GM12878 (cell line): ENCODE data around the gene VPS45.

Source experiments
- CHD2 ChIP-seq: IDR thresholded peaks from 2 replicates; pipeline ENCODE4 v1.6.1; 2011; ENCODE audit warnings: low read depth, low read length, improper control_type of control experiment, borderline replicate concordance
- EZH2 ChIP-seq: IDR thresholded peaks from 2 replicates; pipeline ENCODE4 v1.6.1; 2012; ENCODE audit warnings: low read depth, mild to moderate bottlenecking, control low read depth, inconsistent platforms, low read length, borderline replicate concordance; ENCODE audit not compliant: control insufficient read depth
- KLF5 ChIP-seq: fragments of 450-650 bp; IDR thresholded peaks from 2 replicates; pipeline ENCODE4 v1.6.1; 2014; ENCODE audit warnings: mild to moderate bottlenecking; ENCODE audit not compliant: partially characterized antibody

DNA sequence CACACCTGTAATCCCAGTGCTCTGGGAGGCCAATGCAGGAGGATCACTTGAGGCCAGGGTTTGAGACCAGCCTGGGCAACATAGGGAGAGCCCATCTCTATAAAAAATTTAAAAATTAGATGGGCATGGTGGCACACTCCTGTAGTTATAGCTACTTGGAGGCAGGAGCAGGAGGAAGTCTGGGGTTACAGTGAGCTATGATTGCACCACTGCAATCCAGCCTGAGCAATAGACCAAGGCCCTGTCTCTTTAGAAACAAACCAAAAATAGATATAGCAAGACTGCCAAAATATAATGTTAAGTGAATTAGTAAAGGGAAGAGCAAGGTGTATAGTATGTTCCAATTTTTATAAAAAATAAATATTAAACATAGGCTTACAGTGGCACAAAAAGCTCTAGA, 111.0 kb downstream of the VPS45 start:
- no peak for TF ChIP-seq EZH2
- no peak for TF ChIP-seq KLF5
- TF ChIP-seq CHD2: no peak
